Stimulated activated CD8-positive, alpha-beta memory T cell treated with anti-CD3 and anti-CD28 coated beads, Interleukin-15, amount 100 ng/mL, for 48 hours (primary cell): ENCODE measurements around the gene JUNB.

Source experiments
- DNase-seq, 2 donors: peaks; one replicate each; pipeline ENCODE4 v3.0.0-alpha.2; 2020; ENCODE audit warnings: low read depth in 2 of 2

JUNB gene

GRCh38 chr19:12842511-12842910 is 51.2 kb downstream of the JUNB start:
- no peak for DNase-seq
